SK-MEL-5 (cell line): ENCODE measurements around the gene NAT8. TPM values are rescaled to one million over a fixed set of nuclear protein-coding genes. Genes with fewer than 3 reads are reported as not detected.
"Not testable (repeated sequence)": the region's sequence is repeated elsewhere in the genome, so short reads cannot be mapped to it uniquely, and the experiment has no call there.

ENCODE experiments used
- DNase-seq: peaks from one replicate; pipeline ENCODE4 v3.0.0-alpha.2; 2016; ENCODE audit warnings: low read depth, low spot score
- in situ Hi-C: cut with HindIII; loops from 2 replicates; pipeline ENCODE4 v1.10.0; 2016; ENCODE audit warnings: low sequenced_read_pairs, high pct_unique_total_duplicates, low pct_unique_long_range_greater_than_20kb
- total RNA-seq: library from RNA; depleted of rRNA; stranded (reverse); fragments of >200 nt; shearing (Covaris generic); gene quantifications from 2 replicates; pipeline ENCODE4 v1.2.3, GENCODE V29; 2014

NAT8 gene
- total RNA-seq, 1 experiment from 2014 or later, result 2.4 TPM

DNA sequence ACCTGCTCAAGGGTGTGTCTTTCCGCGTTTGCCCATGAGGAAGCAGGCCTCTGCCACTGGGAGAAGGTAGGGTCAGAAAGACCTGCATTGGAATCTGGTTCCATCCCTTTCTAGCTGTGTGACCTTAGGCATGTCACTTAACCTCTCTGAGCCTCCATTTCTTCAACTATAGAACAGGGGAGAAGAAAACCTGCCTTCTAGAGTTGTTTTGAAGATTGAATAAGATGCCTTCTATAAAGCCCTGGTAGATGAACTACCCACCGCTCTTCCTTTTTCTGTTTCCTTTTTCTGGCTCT is 507 bp downstream of the NAT8 start:
- in situ Hi-C loops, result no loop called here

DNA sequence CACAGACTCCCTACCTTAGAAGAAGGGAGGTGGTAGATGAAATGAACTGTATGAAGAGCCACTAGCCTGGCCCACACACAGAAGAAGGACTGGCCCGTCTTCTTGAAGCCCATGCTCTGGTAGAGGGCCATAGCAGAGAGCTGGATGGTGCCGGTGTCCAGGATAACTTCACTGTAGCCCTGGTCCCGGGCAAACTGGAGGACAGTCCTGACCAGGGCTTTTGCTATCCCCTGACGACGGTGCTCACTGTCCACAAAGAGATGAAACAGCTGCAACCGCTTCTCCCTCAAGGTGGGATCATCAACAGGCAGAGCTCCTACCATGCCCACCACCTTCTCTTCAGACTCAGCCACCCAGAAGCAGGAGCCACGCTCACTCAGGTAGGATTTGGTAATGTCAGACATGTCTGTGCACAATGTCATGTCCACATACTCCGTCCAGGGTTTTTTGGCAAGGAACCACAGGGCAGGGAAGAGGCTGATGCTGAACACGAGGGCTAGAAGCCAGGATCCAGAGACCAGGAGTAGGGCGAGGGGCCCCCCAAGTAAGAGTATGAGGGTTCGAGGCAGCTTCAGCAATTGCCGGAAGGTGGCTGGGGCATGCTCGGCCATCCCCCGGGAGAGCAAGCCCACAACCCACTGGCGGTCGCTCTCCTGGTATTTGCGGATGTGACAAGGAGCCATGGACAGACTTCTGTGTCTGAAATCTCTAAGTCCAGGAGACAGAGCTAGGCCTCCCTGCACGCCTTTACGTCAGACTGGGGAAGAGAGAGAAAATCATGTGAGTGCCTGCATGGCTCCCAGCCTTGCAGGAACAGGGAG is 1.1 kb downstream of the NAT8 start:
- in situ Hi-C loops, result no loop called here
- DNase-seq, result peak; percentile 58

More for the DNA sequence above, 507 bp downstream of the NAT8 start:
- DNase-seq, result no peak

DNA sequence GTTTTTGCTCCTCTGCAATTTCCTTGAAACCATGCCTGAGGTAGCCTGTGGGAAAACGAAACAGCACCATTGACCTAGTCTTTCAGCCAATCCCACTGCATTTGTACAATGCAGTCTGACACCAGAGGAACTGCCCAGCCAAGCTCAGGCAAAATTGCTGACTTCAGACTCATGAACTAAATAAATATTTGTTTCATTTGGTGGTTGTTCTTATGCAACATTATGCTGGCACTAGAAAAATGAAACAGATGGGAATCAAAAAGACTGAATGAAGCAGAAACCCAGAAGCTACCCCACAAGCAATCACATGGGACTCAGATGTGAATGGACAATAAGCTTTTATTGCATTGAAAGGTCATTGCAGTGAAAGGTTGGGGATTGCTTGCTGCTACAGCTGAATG is 1.7 kb downstream of the NAT8 start:
- in situ Hi-C loops, result no loop called here
- DNase-seq, result peak; percentile 99

DNA sequence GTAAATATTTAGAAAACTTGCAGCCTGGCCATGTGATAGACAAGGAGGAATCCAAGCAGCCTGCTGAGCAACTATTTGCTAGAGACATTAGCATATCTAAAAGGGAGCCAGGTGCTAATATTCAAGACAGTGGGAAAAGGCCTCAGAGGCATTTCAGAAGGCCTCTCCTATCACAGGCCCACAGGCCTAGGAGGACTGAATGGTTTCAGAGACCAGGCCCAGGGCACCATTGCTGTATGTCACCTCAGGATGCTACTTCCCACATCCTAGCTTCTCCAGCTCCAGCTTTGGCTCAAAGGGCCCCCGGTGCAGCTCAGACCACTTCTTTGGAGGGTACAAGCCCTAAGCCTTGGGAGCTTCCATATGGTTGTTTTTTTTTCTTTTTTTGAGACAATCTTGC is 3.8 kb downstream of the NAT8 start:
- no peak for DNase-seq
- in situ Hi-C loops, result no loop called here

DNA sequence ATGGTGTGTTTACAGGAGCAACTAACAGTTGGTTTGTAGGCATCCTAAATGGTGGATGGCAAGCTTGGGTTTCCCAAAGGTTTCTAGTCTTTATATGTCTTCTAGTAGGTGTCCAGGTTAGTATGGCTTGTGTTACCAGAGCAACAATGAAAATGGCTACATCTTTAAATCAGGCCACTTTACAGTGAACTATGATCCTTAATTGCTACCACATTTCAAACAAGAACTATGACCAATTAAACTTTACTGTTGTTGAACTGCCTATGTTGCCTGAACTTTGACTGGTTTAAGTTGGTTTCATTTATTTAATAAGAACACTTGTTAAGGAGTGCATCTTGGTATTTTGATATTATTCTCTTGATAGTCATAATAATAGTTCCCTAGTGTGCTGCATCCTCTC is 5.2 kb downstream of the NAT8 start:
- in situ Hi-C loops, result not testable (repeated sequence)

DNA sequence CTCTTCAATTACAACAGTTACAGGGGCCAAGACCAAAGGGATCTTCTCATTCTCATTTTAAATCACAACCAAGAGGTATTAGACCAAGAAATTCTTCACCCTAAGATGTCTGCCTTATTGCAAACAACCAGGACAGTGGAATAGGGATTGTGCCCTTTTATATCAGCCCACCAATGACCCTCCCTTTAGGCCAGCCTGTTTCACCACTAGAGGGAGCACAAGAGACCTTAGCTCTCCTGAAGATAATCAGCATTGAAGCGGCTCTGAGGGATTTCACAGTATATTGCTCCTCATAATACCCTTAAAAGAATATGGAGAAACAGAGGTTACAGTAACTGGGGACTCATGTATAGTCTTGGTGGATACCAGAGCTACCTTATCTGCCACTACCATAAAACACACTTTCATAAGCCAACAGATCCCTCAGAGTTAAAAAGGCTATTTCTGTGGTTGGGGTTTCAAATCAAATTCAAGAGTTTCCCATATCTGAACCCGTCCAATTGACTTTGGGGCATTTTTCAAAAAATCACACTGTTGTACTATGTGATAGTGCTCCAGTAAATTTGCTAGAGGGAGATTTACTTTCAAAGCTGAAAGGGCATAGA is 11.5 kb downstream of the NAT8 start:
- DNase-seq, result peak; percentile 71
- in situ Hi-C loops, result not testable (repeated sequence)

More for the DNA sequence above, 5.2 kb downstream of the NAT8 start:
- not testable (repeated sequence) for DNase-seq

DNA sequence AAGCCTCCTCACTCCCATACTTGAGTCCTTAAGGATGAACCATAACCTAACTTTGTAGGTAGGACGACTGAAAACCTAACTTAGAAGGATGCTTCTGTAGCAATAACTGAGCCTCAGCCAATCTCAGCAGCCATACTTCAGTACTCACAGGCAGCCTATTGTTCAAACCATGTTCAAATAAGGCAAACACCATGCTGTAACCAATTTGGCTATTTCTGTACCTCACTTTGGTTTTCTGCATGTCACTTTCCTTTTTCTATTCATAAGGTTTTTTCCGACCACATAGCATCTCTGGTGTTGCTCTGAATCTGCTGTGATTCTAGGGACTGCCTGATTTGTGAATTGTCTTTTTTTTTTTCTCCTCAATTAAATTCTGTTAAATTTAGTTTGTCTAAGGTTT is 13.7 kb downstream of the NAT8 start:
- DNase-seq, in situ Hi-C loops: not testable (repeated sequence)

DNA sequence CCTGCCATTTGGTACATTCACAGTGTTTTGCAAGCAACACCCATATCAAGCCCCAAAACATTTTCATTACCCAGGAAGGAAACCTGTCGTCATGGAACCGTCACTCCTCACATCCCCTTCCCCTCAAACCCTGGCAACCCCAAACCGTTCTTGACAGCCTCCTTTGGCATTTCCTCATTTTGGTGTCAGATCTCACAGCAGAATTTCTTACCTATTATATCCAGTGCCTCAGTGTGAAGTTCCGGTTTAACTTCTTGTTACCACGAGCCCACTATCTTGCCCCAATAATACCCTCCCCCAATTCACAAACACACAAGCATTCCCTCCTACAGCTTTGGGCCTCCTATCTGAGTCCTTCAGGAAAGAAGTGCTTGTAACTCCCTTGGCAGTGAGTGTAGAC is 16.0 kb downstream of the NAT8 start:
- in situ Hi-C loops, DNase-seq: not testable (repeated sequence)

DNA sequence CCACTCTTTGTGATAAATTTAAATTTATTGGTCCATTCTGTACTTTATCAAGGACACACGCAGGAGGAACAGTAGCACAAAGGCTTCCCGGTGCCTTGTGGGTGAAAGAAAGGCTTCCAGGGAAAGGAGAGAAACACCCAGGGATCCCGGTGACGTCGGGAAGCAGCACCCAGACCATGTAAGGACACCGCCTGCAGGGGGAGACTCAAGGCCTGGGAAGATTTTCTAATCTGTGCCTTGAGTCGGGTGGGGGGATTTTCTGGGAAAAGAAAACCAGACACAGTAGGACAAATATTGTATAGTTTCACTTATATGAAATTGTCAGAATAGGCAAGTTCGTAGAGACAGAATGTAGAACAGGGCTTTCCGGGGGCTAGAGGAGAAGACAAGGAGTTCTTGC is 17.6 kb downstream of the NAT8 start:
- in situ Hi-C loops, result not testable (repeated sequence)
- peak; percentile 61 for DNase-seq

DNA sequence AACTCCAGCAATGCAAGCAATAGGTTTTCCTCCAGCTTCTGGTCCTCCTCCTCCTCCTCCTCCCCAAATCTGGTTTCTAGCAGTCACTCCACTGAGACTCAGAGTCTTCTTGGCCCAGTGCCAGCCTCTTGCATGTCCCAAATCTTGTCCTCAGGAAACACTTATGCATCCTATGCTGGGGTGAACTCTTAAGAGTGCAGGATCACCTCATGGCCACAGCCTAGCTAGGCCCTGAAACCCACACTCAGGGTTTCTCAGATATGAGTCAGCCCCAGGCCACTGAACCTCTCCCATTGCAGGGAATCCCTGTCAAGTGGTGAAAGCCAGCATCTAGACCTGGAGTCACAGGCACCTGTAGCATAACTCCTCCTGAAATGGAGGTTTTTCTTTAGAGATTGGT is 18.2 kb downstream of the NAT8 start:
- DNase-seq, in situ Hi-C loops: not testable (repeated sequence)

DNA sequence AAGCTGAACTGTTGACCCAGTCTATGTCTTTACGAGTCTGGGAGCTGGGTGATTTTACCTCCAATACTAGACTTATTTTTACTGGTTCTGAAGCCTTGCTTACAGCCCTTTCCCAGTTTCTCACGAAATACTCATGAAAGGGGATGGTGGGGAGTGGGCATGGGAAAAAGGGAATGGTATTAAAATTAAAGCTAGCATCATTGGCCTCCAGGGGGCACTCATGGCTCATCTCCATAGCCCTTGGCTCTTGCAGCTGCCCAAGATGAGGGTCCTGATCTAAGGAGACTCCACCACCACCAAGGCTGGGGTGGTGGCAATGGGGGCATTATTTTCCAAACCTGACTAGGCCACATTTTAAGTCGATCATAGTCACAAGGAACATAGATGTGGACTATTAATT is 22.3 kb downstream of the NAT8 start:
- peak; percentile 56 for DNase-seq
- in situ Hi-C loops, result not testable (repeated sequence)

DNA sequence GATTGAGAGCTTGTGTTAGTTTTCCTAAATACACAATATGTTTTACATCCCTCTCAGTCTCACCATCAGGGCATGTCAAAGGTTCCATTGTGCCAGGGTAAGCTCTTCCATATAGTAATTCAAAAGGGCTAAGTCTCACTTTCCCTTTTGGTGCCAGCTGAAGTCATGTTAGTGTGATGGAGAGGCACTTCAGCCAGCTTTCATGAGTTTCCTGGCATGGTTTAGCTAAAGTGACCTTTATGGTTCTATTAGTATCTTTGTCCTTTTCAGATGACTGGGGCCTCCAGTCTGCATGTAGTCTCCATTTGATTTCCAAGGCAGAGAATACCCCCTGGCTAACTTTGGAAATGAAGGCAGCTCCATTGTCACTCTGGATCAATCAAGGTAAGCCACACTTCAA is 27.2 kb downstream of the NAT8 start:
- DNase-seq, result peak; percentile 34
- in situ Hi-C loops, result no loop called here

DNA sequence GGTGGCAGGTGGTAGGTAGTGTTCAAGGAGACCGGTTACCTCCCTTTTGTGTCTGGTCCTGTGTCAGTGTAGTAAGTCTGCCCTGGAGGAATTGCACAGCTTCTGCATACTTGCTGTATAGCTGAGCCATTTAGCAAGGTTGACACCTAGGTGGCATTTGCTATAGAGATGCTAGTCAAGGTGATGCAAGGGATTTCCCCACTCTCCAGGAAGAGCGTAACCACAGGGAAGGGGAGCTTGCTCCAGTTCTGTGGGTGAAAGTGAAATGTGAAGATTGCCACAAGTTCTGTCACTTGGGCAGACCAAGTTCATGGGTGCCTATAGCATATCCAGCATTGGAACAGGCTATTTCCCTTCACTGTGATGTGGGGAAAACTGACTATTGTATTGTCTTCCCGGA is 28.1 kb downstream of the NAT8 start:
- in situ Hi-C loops, result no loop called here
- DNase-seq, result no peak

DNA sequence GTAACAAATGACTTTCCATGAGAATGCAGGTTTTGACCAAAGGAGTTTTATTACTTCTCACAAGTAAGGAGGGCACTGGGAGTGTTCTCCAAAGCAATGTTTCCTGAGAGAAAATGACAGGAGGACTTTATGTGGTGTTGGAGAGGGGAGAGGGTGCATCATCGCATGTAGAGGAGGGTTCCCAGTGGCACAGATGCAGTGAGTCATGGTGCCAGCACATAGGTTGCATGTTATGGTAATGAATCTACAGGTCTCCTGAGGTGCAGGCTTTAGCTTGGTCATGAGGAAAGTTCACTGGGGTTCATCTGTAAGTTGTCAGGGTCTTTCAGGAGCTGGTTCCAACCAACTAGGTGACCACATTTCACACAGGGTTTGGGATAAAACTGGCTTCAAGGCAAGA is 30.4 kb downstream of the NAT8 start:
- in situ Hi-C loops, result no loop called here
- DNase-seq, result no peak

DNA sequence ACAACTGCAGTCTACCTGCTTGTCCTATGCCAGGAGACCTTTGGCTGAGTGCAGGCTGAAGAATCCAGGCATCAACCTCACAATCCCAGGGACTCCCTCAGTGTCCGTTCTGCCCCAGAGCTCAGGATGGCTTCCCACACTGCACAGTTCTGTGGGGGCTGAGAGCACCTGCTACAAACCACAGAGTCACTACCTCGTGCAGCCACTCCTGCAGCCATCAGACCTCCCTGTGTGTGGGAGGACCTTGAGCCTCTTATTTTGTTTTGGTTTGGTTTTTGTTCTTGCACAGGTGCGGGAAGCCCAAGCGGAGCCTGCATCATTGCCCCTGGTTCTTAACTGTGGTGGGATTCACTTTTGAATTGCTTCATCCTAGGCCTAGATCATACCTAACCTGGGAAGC is 31.0 kb downstream of the NAT8 start:
- in situ Hi-C loops, result no loop called here
- no peak for DNase-seq

DNA sequence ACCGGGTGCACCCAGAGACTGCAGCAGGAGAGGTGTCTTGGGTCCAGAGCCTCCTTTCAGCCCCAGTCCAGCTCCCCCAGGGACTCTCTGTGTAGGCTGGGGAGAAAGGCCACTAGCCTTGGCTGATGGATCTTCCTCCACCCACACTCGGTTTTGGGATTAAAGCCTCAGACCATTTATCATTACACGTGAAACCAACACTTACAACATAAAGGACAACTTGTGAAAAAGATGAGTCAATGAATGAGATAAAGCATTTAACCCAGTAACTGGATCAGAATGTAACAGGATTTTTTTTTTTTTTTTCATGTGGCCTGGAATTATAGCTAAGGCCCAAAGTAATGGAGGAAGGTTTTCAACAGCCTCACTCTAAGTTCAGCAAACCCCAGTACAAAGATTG is 32.1 kb downstream of the NAT8 start:
- no peak for DNase-seq
- in situ Hi-C loops, result no loop called here

DNA sequence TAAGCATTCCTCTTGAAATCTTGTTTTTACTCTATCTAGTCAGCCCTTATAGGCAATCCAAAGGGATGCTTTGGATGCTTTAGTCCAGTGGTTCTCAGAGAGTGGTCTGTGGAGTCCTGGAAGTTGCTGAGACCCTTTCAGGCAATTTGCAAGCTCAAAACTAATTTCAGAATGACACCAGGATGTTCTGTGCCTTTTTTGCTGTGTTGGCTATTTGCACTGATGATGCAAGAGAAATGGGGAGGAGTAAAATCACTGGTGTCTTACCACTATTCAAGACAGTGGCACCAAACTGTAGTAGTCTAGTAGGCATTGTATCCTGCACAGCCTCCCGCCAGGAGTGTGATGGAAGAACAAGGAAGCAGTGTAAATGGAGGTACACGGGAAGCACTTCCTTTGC is 37.6 kb downstream of the NAT8 start:
- in situ Hi-C loops, DNase-seq: not testable (repeated sequence)

DNA sequence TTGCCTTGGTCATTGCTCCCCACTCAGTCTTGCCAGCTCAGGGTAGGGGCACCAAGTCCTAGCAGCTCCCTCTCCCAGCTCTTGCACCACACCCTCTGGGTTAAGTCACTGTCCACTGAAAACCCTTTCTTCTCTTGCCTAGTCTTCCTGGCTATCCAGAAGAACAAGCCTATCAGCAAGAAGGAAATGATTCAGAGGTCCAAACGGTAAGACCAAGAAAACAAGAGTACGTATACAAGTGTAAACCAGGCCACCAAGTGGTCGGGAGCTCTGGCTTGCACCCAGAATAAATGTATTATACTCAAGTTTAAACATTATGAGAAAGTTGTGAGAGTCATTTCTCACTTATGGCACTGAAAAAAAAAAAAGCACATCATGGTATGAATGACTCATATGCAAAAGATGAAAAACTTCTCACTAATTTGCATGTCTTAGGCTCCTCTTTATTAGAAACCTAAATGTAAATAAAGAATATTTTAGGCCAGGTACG is 39.1 kb downstream of the NAT8 start:
- in situ Hi-C loops, DNase-seq: not testable (repeated sequence)

DNA sequence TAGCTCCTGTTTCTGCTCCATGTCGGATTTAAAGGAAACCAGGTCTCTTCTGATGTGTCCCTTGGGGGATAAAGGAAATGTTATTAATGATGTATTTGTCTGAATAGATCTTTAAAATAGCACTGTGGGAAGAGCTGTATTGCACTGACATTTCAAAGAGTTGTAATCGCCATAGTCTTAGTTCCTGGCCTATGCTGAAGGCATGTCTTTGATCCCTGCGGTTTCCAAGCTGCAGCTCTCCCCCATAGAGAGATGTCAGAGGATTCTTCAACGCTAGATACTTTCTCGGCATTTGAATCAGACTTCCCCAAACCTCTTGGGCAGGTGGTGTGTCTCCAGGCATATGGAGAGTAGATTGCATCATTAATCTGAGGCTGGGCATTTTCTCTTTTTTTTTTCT is 40.4 kb downstream of the NAT8 start:
- in situ Hi-C loops, result no loop called here
- DNase-seq, result no peak
